Activated CD8-positive, alpha-beta memory T cell treated with anti-CD3 and anti-CD28 coated beads, Interleukin-2, amount 50 U/mL, for 24 hours (primary cell): ENCODE measurements around the gene USP38.
"Not testable (repeated sequence)": the region's sequence is repeated elsewhere in the genome, so short reads cannot be mapped to it uniquely, and the experiment has no call there.

ENCODE experiments used
- DNase-seq: peaks from one replicate; pipeline ENCODE4 v3.0.0-alpha.2; 2020; ENCODE audit errors: extremely low read depth

Gene USP38

DNA sequence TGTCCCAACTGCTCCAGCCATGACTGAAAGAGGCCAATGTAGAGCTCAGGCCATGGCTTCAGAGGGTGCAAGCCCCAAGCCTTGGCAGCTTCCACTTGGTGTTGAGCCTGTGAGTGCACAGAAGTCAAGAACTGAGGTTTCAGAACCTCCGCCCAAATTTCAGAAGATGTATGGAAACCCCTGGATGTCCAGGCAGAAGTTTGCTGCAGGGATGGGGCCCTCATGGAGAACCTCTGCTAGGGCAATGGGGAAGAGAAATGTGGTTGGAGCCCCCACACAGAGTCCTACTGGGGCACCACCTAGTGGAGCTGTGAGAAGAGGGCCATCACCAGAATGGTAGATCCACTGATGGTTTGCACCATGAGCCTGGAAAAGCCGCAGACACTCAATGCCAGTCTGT is 83.0 kb downstream of the USP38 start:
- DNase-seq = not testable (repeated sequence)

DNA sequence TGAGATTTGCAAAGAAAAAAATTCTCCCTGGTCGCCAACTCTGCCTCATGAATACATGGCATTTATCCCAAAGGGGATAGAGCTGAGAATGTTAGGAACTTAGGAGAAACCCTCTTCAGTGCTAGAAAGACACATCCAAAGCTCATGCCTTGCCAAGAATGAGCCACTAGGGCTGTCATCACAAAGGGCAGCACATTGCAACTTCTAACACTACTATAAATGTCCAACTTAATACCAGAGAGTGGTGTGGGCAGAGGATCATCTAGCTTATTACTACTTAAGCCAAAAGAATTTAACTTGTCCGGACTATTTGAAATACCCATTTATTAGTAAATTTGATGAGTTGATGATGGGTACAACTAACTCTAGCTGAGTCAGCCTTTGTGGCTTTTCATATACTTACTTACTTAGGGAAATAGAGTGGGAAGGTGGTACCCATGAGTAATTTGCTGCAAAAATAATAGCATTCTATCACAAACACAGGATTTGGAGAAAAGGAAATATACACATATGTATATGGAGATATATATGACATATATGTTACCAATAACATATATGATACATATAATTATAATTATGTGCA is 85.6 kb downstream of the USP38 start:
- DNase-seq = no peak
